OCI-M2 (cell line): Measurements from ENCODE around the gene HNRNPAB.
"Not testable (repeated sequence)": the region's sequence is repeated elsewhere in the genome, so short reads cannot be mapped to it uniquely, and the experiment has no call there.

Source experiments
- DNase-seq: peaks from one replicate; lab custom pipeline; 2025; ENCODE audit not compliant: unreplicated experiment; lab: John Stamatoyannopoulos, UW

HNRNPAB gene

GRCh38 chr5:178229111-178229510 is 24.8 kb downstream of the HNRNPAB start:
- not testable (repeated sequence) for DNase-seq

- DNase-seq, result no peak
Measured at GRCh38 chr5:178229861-178230260, 25.5 kb downstream of the HNRNPAB start.

- no peak for DNase-seq
Measured at GRCh38 chr5:178230879-178231538, 26.7 kb downstream of the HNRNPAB start.

- no peak for DNase-seq
Measured at GRCh38 chr5:178231539-178232123, 27.3 kb downstream of the HNRNPAB start.

GRCh38 chr5:178232124-178232919 is 28.0 kb downstream of the HNRNPAB start, which contains the start of gene PHYKPL:
PHYKPL (minus strand) TSS chr5:178232802; CDS start chr5:178232550, 252 bp downstream.
- DNase-seq, result no peak

- DNase-seq, result no peak
Measured at GRCh38 chr5:178232920-178233429, 28.6 kb downstream of the HNRNPAB start.

GRCh38 chr5:178234121-178234749 is 29.9 kb downstream of the HNRNPAB start:
- DNase-seq, result no peak

GRCh38 chr5:178234750-178235587 is 30.6 kb downstream of the HNRNPAB start:
- peak; percentile 31 for DNase-seq

GRCh38 chr5:178235588-178235974 is 31.2 kb downstream of the HNRNPAB start:
- DNase-seq, result no peak

GRCh38 chr5:178236126-178236525 is 31.8 kb downstream of the HNRNPAB start:
- DNase-seq, result no peak

- DNase-seq, result no peak
Measured at GRCh38 chr5:178236679-178237078, 32.3 kb downstream of the HNRNPAB start.

- no peak for DNase-seq
Measured at GRCh38 chr5:178237431-178238312, 33.3 kb downstream of the HNRNPAB start.

- DNase-seq, result no peak
Measured at GRCh38 chr5:178238313-178238635, 33.9 kb downstream of the HNRNPAB start.

- no peak for DNase-seq
Measured at GRCh38 chr5:178238711-178239592, 34.6 kb downstream of the HNRNPAB start.

- not testable (repeated sequence) for DNase-seq
Measured at GRCh38 chr5:178239626-178240301, 35.4 kb downstream of the HNRNPAB start.

GRCh38 chr5:178240341-178240741 is 36.0 kb downstream of the HNRNPAB start:
- DNase-seq, result no peak

- DNase-seq, result no peak
Measured at GRCh38 chr5:178240766-178241165, 36.4 kb downstream of the HNRNPAB start.

GRCh38 chr5:178241231-178241663 is 36.9 kb downstream of the HNRNPAB start:
- no peak for DNase-seq
